ENCODE results near the gene C8A.

Gene C8A

GRCh38 chr1:56854521-56855099 lies at the start of gene C8A:
C8A (plus strand) TSS chr1:56854797; CDS start chr1:56854902, 105 bp downstream.
- in situ Hi-C loops (cut with HindIII; ENCODE audit: low sequenced_read_pairs): no loop called here

- in situ Hi-C loops (cut with HindIII; ENCODE audit: low sequenced_read_pairs): no loop called here
These were observed 47.8 kb upstream of the C8A start for GRCh38 chr1:56806804-56807203.

- in situ Hi-C loops (cut with HindIII; ENCODE audit: low sequenced_read_pairs): no loop called here
These were observed 46.2 kb upstream of the C8A start for GRCh38 chr1:56808410-56808809.

- in situ Hi-C loops (cut with HindIII; ENCODE audit: low sequenced_read_pairs): no loop called here
These were observed 43.3 kb upstream of the C8A start for GRCh38 chr1:56811331-56811730.

- in situ Hi-C loops (cut with HindIII; ENCODE audit: low sequenced_read_pairs): no loop called here
These were observed 40.4 kb upstream of the C8A start for GRCh38 chr1:56814205-56814604.

- in situ Hi-C loops (cut with HindIII; ENCODE audit: low sequenced_read_pairs): no loop called here
These were observed 38.3 kb upstream of the C8A start for GRCh38 chr1:56816264-56816663.

- in situ Hi-C loops (cut with HindIII; ENCODE audit: low sequenced_read_pairs): no loop called here
These were observed 37.7 kb upstream of the C8A start for GRCh38 chr1:56816909-56817308.

- in situ Hi-C loops (cut with HindIII; ENCODE audit: low sequenced_read_pairs): no loop called here
These were observed 36.7 kb upstream of the C8A start for GRCh38 chr1:56817716-56818463.

GRCh38 chr1:56819387-56819899 lies 35.2 kb upstream of the C8A start, which contains the start of gene FYB2:
FYB2 (minus strand) TSS chr1:56819404; CDS start chr1:56819290, 114 bp downstream.
- in situ Hi-C loops (cut with HindIII; ENCODE audit: low sequenced_read_pairs): no loop called here

GRCh38 chr1:56820755-56821461 lies 33.7 kb upstream of the C8A start:
- in situ Hi-C loops (cut with HindIII; ENCODE audit: low sequenced_read_pairs): no loop called here

GRCh38 chr1:56821462-56821797 lies 33.2 kb upstream of the C8A start:
- in situ Hi-C loops (cut with HindIII; ENCODE audit: low sequenced_read_pairs): no loop called here

GRCh38 chr1:56824271-56824670 lies 30.3 kb upstream of the C8A start:
- in situ Hi-C loops (cut with HindIII; ENCODE audit: low sequenced_read_pairs): no loop called here

- in situ Hi-C loops (cut with HindIII; ENCODE audit: low sequenced_read_pairs): no loop called here
These were observed 29.7 kb upstream of the C8A start for GRCh38 chr1:56824938-56825337.

- in situ Hi-C loops (cut with HindIII; ENCODE audit: low sequenced_read_pairs): no loop called here
These were observed 29.2 kb upstream of the C8A start for GRCh38 chr1:56825436-56825835.

GRCh38 chr1:56827711-56828110 lies 26.9 kb upstream of the C8A start:
- in situ Hi-C loops (cut with HindIII; ENCODE audit: low sequenced_read_pairs): no loop called here

- in situ Hi-C loops (cut with HindIII; ENCODE audit: low sequenced_read_pairs): no loop called here
These were observed 24.5 kb upstream of the C8A start for GRCh38 chr1:56830052-56830451.

- in situ Hi-C loops (cut with HindIII; ENCODE audit: low sequenced_read_pairs): no loop called here
These were observed 22.5 kb upstream of the C8A start for GRCh38 chr1:56831871-56832693.

GRCh38 chr1:56833088-56833487 lies 21.5 kb upstream of the C8A start:
- in situ Hi-C loops (cut with HindIII; ENCODE audit: low sequenced_read_pairs): no loop called here

- in situ Hi-C loops (cut with HindIII; ENCODE audit: low sequenced_read_pairs): no loop called here
These were observed 20.3 kb upstream of the C8A start for GRCh38 chr1:56834137-56834900.

GRCh38 chr1:56835657-56836056 lies 18.9 kb upstream of the C8A start:
- in situ Hi-C loops (cut with HindIII; ENCODE audit: low sequenced_read_pairs): no loop called here

All from endothelial cell of hepatic sinusoid (primary cell).